DOHH2 (cell line): Measurements from ENCODE around the gene EIF3K.

Experiments used
- H3F3A ChIP-seq: fragments of 200-600 bp; sonication (generic), shearing (Covaris generic); 2 replicates; pipeline ENCODE4 v1.6.0; 2016; ENCODE audit warnings: antibody characterized with exemption, mild to moderate bottlenecking; ENCODE audit not compliant: control insufficient read depth, insufficient read depth
- H3K27ac ChIP-seq: fragments of 200-600 bp; sonication (generic); 2 replicates; pipeline ENCODE4 v1.5.1; 2014; ENCODE audit warnings: low read depth, mild to moderate bottlenecking, low read length, moderate library complexity
- H3K27me3 ChIP-seq: fragments of 200-600 bp; sonication (generic); 2 replicates; pipeline ENCODE4 v1.6.1; 2014; ENCODE audit warnings: mild to moderate bottlenecking, low read length, mixed read lengths; ENCODE audit not compliant: control insufficient read depth
- H3K36me3 ChIP-seq: fragments of 200-600 bp; sonication (generic); 2 replicates; pipeline ENCODE4 v1.6.1; 2014; ENCODE audit warnings: mild to moderate bottlenecking, low read length, moderate library complexity, mixed read lengths; ENCODE audit not compliant: control insufficient read depth
- H3K4me1 ChIP-seq: fragments of 200-600 bp; sonication (generic); 2 replicates; pipeline ENCODE4 v1.6.1; 2014; ENCODE audit warnings: mild to moderate bottlenecking, low read length, mixed read lengths; ENCODE audit not compliant: control insufficient read depth
- H3K4me2 ChIP-seq: fragments of 200-600 bp; sonication (generic); 2 replicates; pipeline ENCODE4 v1.6.0; 2014; ENCODE audit warnings: mild to moderate bottlenecking, low read length, moderate library complexity
- H3K4me3 ChIP-seq: fragments of 200-600 bp; sonication (generic); 2 replicates; pipeline ENCODE4 v1.5.1; 2014; ENCODE audit warnings: mild to moderate bottlenecking, low read length, mixed read lengths
- H3K79me2 ChIP-seq: fragments of 200-600 bp; sonication (generic); 2 replicates; pipeline ENCODE4 v1.6.1; 2014; ENCODE audit warnings: mild to moderate bottlenecking, low read length, mixed read lengths; ENCODE audit not compliant: control insufficient read depth
- H3K9me2 ChIP-seq: fragments of 200-600 bp; sonication (generic); replicated peaks from 2 replicates; pipeline ENCODE4 v1.6.1; 2014; ENCODE audit warnings: mild to moderate bottlenecking, low read length, mixed read lengths; ENCODE audit not compliant: control insufficient read depth
- H3K9me3 ChIP-seq: fragments of 200-600 bp; sonication (generic); 2 replicates; pipeline ENCODE4 v1.6.1; 2014; ENCODE audit warnings: antibody characterized with exemption, low read length, mixed read lengths; ENCODE audit not compliant: control insufficient read depth, insufficient read depth
- H4K20me1 ChIP-seq: fragments of 200-600 bp; sonication (generic); 2 replicates; pipeline ENCODE4 v1.6.0; 2014; ENCODE audit warnings: low read depth, mild to moderate bottlenecking, antibody characterized with exemption, low read length, moderate library complexity; ENCODE audit not compliant: control insufficient read depth, insufficient read depth
- CTCF ChIP-seq: fragments of 200-600 bp; sonication (generic); IDR thresholded peaks from one replicate; pipeline ENCODE4 v1.5.1; 2014; ENCODE audit warnings: antibody characterized with exemption, mild to moderate bottlenecking, low read depth, low read length; ENCODE audit not compliant: poor library complexity, severe bottlenecking
- EZH2phosphoT487 ChIP-seq: fragments of 200-600 bp; sonication (generic); IDR thresholded peaks from 2 replicates; pipeline ENCODE4 v1.6.1; 2017; ENCODE audit warnings: borderline replicate concordance, mild to moderate bottlenecking, antibody characterized with exemption, low read length, moderate library complexity, mixed read lengths

Gene EIF3K

GRCh38 chr19:38639679-38640078, 20.7 kb downstream of the EIF3K start:
- no peaks in the 10 kb centered on the region for H3K9me3 ChIP-seq
- no peaks in the 10 kb centered on the region for H3F3A ChIP-seq
- H3K4me1 ChIP-seq, result peaks cover 29% of the 10 kb centered on the region
- H3K4me3 ChIP-seq, result no peak overlapping the region
- no peaks in the 10 kb centered on the region for H3K27me3 ChIP-seq
- H3K9me2 ChIP-seq, result no peaks in the 10 kb centered on the region
- no peak overlapping the region for H3K4me2 ChIP-seq
- TF ChIP-seq EZH2phosphoT487, result no peak
- H3K36me3 ChIP-seq, result peaks cover 24% of the 10 kb centered on the region
- no peaks in the 10 kb centered on the region for H4K20me1 ChIP-seq
- no peak overlapping the region for H3K27ac ChIP-seq
- H3K79me2 ChIP-seq, result no peaks in the 10 kb centered on the region

- peaks cover 29% of the 10 kb centered on the region for H3K4me1 ChIP-seq
- H3K4me2 ChIP-seq, result no peak overlapping the region
- H4K20me1 ChIP-seq, result no peaks in the 10 kb centered on the region
- H3K4me3 ChIP-seq, result no peak overlapping the region
- no peaks in the 10 kb centered on the region for H3K9me2 ChIP-seq
- no peaks in the 10 kb centered on the region for H3K79me2 ChIP-seq
- no peaks in the 10 kb centered on the region for H3K9me3 ChIP-seq
- TF ChIP-seq EZH2phosphoT487, result no peak
- TF ChIP-seq CTCF, result no peak
- H3F3A ChIP-seq, result no peaks in the 10 kb centered on the region
- peaks cover 17% of the 10 kb centered on the region for H3K36me3 ChIP-seq
- no peaks in the 10 kb centered on the region for H3K27me3 ChIP-seq
- H3K27ac ChIP-seq, result no peak overlapping the region
These were observed 21.4 kb downstream of the EIF3K start for GRCh38 chr19:38640368-38640767.

- Histone ChIP-seq H3K36me3 (peaks cover under 1% of the 10 kb centered on the region; the same call in 1 of the 2 replicates), H3K79me2 (no peaks in the 10 kb centered on the region), H3K27me3 (no peaks in the 10 kb centered on the region), H3F3A (0 out of 2 replicates have a peak, but pooled peaks cover 3% of the 10 kb centered on the region), H3K9me2 (no peaks in the 10 kb centered on the region), H3K27ac (no peak overlapping the region), H3K4me1 (peaks cover 18% of the 10 kb centered on the region), H3K4me3 (no peak overlapping the region), H3K9me3 (no peaks in the 10 kb centered on the region), H4K20me1 (no peaks in the 10 kb centered on the region), H3K4me2 (no peak overlapping the region)
- TF ChIP-seq EZH2phosphoT487 (no peak), CTCF (no peak)
These were observed 23.2 kb downstream of the EIF3K start for GRCh38 chr19:38642176-38642575.

- H3K4me2 ChIP-seq, result no peak overlapping the region
- no peaks in the 10 kb centered on the region for H3K27me3 ChIP-seq
- H4K20me1 ChIP-seq, result peaks cover 8% of the 10 kb centered on the region
- H3K9me3 ChIP-seq, result no peaks in the 10 kb centered on the region
- no peak overlapping the region for H3K27ac ChIP-seq
- TF ChIP-seq EZH2phosphoT487, result no peak
- no peak for TF ChIP-seq CTCF
- H3K4me3 ChIP-seq, result no peak overlapping the region
- no peaks in the 10 kb centered on the region for H3K36me3 ChIP-seq
- no peaks in the 10 kb centered on the region for H3K9me2 ChIP-seq
- 0 out of 2 replicates have a peak, but pooled peaks cover 3% of the 10 kb centered on the region for H3F3A ChIP-seq
- peaks cover 23% of the 10 kb centered on the region for H3K79me2 ChIP-seq
- H3K4me1 ChIP-seq, result peaks cover 23% of the 10 kb centered on the region
These were observed 25.7 kb downstream of the EIF3K start for GRCh38 chr19:38644719-38645118.
